Hematopoietic multipotent progenitor cell treated with erythropoietin and hydrocortisone succinate and interleukin-3 and kit ligand, for 6 days (in vitro differentiated cells): ENCODE results near the gene MORN5.

Experiments
- DNase-seq: peaks from one replicate; pipeline ENCODE4 v3.0.0-alpha.2; 2015

Gene MORN5

GRCh38 chr9:122125509-122126330 is 34.0 kb upstream of the MORN5 start:
- DNase-seq = no peak

GRCh38 chr9:122126331-122127261 is 33.1 kb upstream of the MORN5 start:
- peak; percentile 32 for DNase-seq

- peak; percentile 59 for DNase-seq
These were observed 32.3 kb upstream of the MORN5 start for GRCh38 chr9:122127396-122127798.

- DNase-seq = no peak
These were observed 31.4 kb upstream of the MORN5 start for GRCh38 chr9:122128007-122128968.

GRCh38 chr9:122128969-122129343 is 30.8 kb upstream of the MORN5 start:
- DNase-seq = no peak

GRCh38 chr9:122129969-122130368 is 29.7 kb upstream of the MORN5 start:
- DNase-seq = no peak

GRCh38 chr9:122130837-122131236 is 28.9 kb upstream of the MORN5 start:
- DNase-seq = no peak

GRCh38 chr9:122131401-122132001 is 28.2 kb upstream of the MORN5 start:
- no peak for DNase-seq

GRCh38 chr9:122132539-122132938 is 27.2 kb upstream of the MORN5 start:
- no peak for DNase-seq

- no peak for DNase-seq
These were observed 26.3 kb upstream of the MORN5 start for GRCh38 chr9:122133263-122133983.

GRCh38 chr9:122133984-122134535 is 25.6 kb upstream of the MORN5 start:
- DNase-seq = no peak

GRCh38 chr9:122134822-122135528 is 24.7 kb upstream of the MORN5 start:
- DNase-seq = no peak

GRCh38 chr9:122135529-122135859 is 24.2 kb upstream of the MORN5 start:
- DNase-seq = no peak

GRCh38 chr9:122138560-122139268 is 21.0 kb upstream of the MORN5 start:
- no peak for DNase-seq

GRCh38 chr9:122140368-122141193 is 19.1 kb upstream of the MORN5 start:
- no peak for DNase-seq

GRCh38 chr9:122141671-122142070 is 18.0 kb upstream of the MORN5 start:
- DNase-seq = no peak

- DNase-seq = no peak
These were observed 16.4 kb upstream of the MORN5 start for GRCh38 chr9:122143296-122143695.

- DNase-seq = peak; percentile 84
These were observed 15.8 kb upstream of the MORN5 start for GRCh38 chr9:122143876-122144405.
